GM12874 (cell line): ENCODE data around the gene BRINP3.

Source experiments
- CTCF ChIP-seq: IDR thresholded peaks from 2 replicates; pipeline ENCODE4 v1.5.1; 2011; ENCODE audit warnings: low read depth, mild to moderate bottlenecking, control low read depth, low read length, moderate library complexity; ENCODE audit not compliant: insufficient read depth

Gene BRINP3

GRCh38 chr1:190477762-190478148, at the start of gene BRINP3:
BRINP3 (minus strand) TSS chr1:190477864.
- TF ChIP-seq CTCF: no peak

GRCh38 chr1:190511554-190511953, 33.9 kb upstream of the BRINP3 start:
- TF ChIP-seq CTCF: no peak

- TF ChIP-seq CTCF: no peak
Measured at GRCh38 chr1:190507357-190507756, 29.7 kb upstream of the BRINP3 start.

- TF ChIP-seq CTCF: no peak
Measured at GRCh38 chr1:190497565-190497964, 19.9 kb upstream of the BRINP3 start.

- no peak for TF ChIP-seq CTCF
Measured at GRCh38 chr1:190494451-190494850, 16.8 kb upstream of the BRINP3 start.

- no peak for TF ChIP-seq CTCF
Measured at GRCh38 chr1:190491404-190491803, 13.7 kb upstream of the BRINP3 start.

GRCh38 chr1:190484045-190484444, 6.4 kb upstream of the BRINP3 start:
- no peak for TF ChIP-seq CTCF

GRCh38 chr1:190480231-190480630, 2.6 kb upstream of the BRINP3 start:
- TF ChIP-seq CTCF: no peak
